HepG2 (cell line): ENCODE measurements around the gene USF1. TPM values are rescaled to one million over a fixed set of nuclear protein-coding genes. Genes with fewer than 3 reads are reported as not detected.

Source experiments
- ATAC-seq: fragments of 200-7000 bp; cut with Tn5 transposase; 3 replicates; pipeline ENCODE4 v1.9.1; 2020; ENCODE audit warnings: mild to moderate bottlenecking, moderate library complexity
- BruUV-seq: library from RNA; stranded (reverse); fragments of 400-500 nt; replicated peaks from 2 replicates; lab custom pipeline; 2021; lab: Mats Ljungman, UMichigan
- CTCF ChIA-PET: fragments of 300-600 bp; formaldehyde crosslinking; extraction: SDS; loops from one replicate; lab custom pipeline; 2021; ENCODE audit warnings: low total read pairs, inconsistent platforms, low intra/inter-chr PET ratio; lab: Yijun Ruan, JAX
- POLR2A ChIA-PET: fragments of 350-600 bp; sonication (Branson Sonifier 250); formaldehyde crosslinking; loops from one replicate; lab custom pipeline; 2020; ENCODE audit warnings: antibody characterized with exemption, inconsistent platforms; lab: Yijun Ruan, JAX
- DNase-seq: peaks from one replicate; pipeline ENCODE4 v3.0.0-alpha.2; 2015; ENCODE audit warnings: low spot score
- FAIRE-seq: peaks from 3 replicates; lab custom pipeline; 2011; peaks lifted over from hg19 to GRCh38; lab: Jason Lieb, UNC
- H2AFZ ChIP-seq: one replicate; pipeline ENCODE4 v1.6.1; 2011; ENCODE audit warnings: low read length, inconsistent platforms
- H3K27ac ChIP-seq: fragments of 300-600 bp; 3 replicates; pipeline ENCODE4 v1.8.0; 2011; ENCODE audit warnings: mixed run types, mild to moderate bottlenecking, mixed read lengths, low read length, inconsistent platforms; ENCODE audit not compliant: insufficient read depth; ENCODE audit errors: extremely low read length
- H3K27me3 ChIP-seq, 2 experiments: fragments of 200-600 bp in 1 of 2; 2 replicates in 1 of 2; 3 replicates in 1 of 2; pipeline versions ENCODE4 v1.6.0 to v1.8.0; 2011; ENCODE audit warnings: low read length in 2 of 2, mild to moderate bottlenecking in 2 of 2, moderate library complexity in 2 of 2, inconsistent platforms in 1 of 2; ENCODE audit not compliant: insufficient read depth in 2 of 2, control insufficient read depth in 1 of 2
- H3K36me3 ChIP-seq, 2 experiments: fragments of 200-600 bp in 1 of 2; replicated peaks in 1 of 2; 2 replicates in 1 of 2; 3 replicates in 1 of 2; pipeline versions ENCODE4 v1.5.1 to v1.8.0; 2011; ENCODE audit warnings: low read length in 2 of 2, inconsistent platforms in 1 of 2; ENCODE audit not compliant: insufficient read depth in 2 of 2, control insufficient read depth in 1 of 2
- H3K4me1 ChIP-seq: 2 replicates; pipeline ENCODE4 v1.5.1; 2012; ENCODE audit warnings: low read length, inconsistent platforms; ENCODE audit not compliant: insufficient read depth
- H3K4me2 ChIP-seq: 2 replicates; pipeline ENCODE4 v1.6.0; 2011; ENCODE audit warnings: low read depth, low read length, inconsistent platforms
- H3K4me3 ChIP-seq, 3 experiments: fragments of 200-600 bp in 1 of 3; sonication (generic), shearing (Covaris generic) in 1 of 3; replicated peaks in 1 of 3; 2 replicates each; pipeline ENCODE4 v1.5.1; 2011 to 2016; ENCODE audit warnings: low read length in 3 of 3, inconsistent platforms in 2 of 3, low read depth in 2 of 3, mild to moderate bottlenecking in 2 of 3, control low read depth in 1 of 3, mixed read lengths in 1 of 3; ENCODE audit not compliant: insufficient read depth in 1 of 3
- H3K79me2 ChIP-seq: one replicate; pipeline ENCODE4 v1.6.1; 2011; ENCODE audit warnings: low read length, inconsistent platforms; ENCODE audit not compliant: insufficient read depth
- H3K9ac ChIP-seq: 2 replicates; pipeline ENCODE4 v1.6.0; 2011; ENCODE audit warnings: mild to moderate bottlenecking, low read depth, low read length, inconsistent platforms; ENCODE audit not compliant: insufficient read depth
- H3K9me3 ChIP-seq: 2 replicates; pipeline ENCODE4 v1.5.1; 2012; ENCODE audit warnings: mild to moderate bottlenecking, low read length
- H4K20me1 ChIP-seq: 2 replicates; pipeline ENCODE4 v1.6.0; 2011; ENCODE audit warnings: inconsistent platforms, mild to moderate bottlenecking, low read length, moderate library complexity; ENCODE audit not compliant: insufficient read depth
- GPN1 ChIP-seq: sonication (generic); formaldehyde crosslinking; IDR thresholded peaks from 2 replicates; pipeline ENCODE4 v1.5.1; 2020; ENCODE audit warnings: missing genetic modification reagents, borderline replicate concordance
- GTF3A ChIP-seq: sonication (generic); formaldehyde crosslinking; conservative IDR thresholded peaks from 2 replicates; pipeline ENCODE4 v1.4.0; 2020; ENCODE audit warnings: mild to moderate bottlenecking, missing genetic modification reagents
- PCBP2 ChIP-seq: fragments of 200-400 bp; formaldehyde crosslinking; optimal IDR thresholded peaks from 2 replicates; pipeline ENCODE3; 2018; ENCODE audit warnings: low read length, low read depth; ENCODE audit not compliant: poor library complexity, severe bottlenecking
- ZBTB42 ChIP-seq: sonication (generic); formaldehyde crosslinking; IDR thresholded peaks from 2 replicates; pipeline ENCODE4 v1.5.0; 2020; ENCODE audit warnings: mild to moderate bottlenecking, missing genetic modification reagents
- ZMYM3 ChIP-seq: sonication (generic); formaldehyde crosslinking; IDR thresholded peaks from 2 replicates; pipeline ENCODE4 v1.5.1; 2020; ENCODE audit warnings: mild to moderate bottlenecking, missing genetic modification reagents
- ZNF180 ChIP-seq: sonication (generic); formaldehyde crosslinking; IDR thresholded peaks from 2 replicates; pipeline ENCODE4 v1.4.0; 2020; ENCODE audit warnings: low read depth, missing genetic modification reagents, borderline replicate concordance
- ZNF331 ChIP-seq: sonication (generic); formaldehyde crosslinking; IDR thresholded peaks from 2 replicates; pipeline ENCODE4 v1.4.0; 2020; ENCODE audit warnings: missing genetic modification reagents
- ZNF747 ChIP-seq: sonication (generic); formaldehyde crosslinking; IDR thresholded peaks from 2 replicates; pipeline ENCODE4 v1.8.1; 2023; ENCODE audit warnings: missing genetic modification reagents, mild to moderate bottlenecking, borderline replicate concordance
- WGBS: methylation state at CpG from one replicate; pipeline ENCODE4 v1.1.6; 2017; ENCODE audit warnings: low lambda C conversion rate; 5-methylcytosine and 5-hydroxymethylcytosine counted together
- in situ Hi-C: cut with HindIII; loops from 2 replicates; pipeline ENCODE4 v1.10.0; 2017; ENCODE audit warnings: low pct_unique_long_range_greater_than_20kb; ENCODE audit not compliant: extremely low pct_ligation_motif_present
- intact Hi-C: fragments of 100-400 bp; cut with micrococcal nuclease; formaldehyde crosslinking; loops from one replicate; pipeline ENCODE4 v1.10.0; 2022; ENCODE audit not compliant: unreplicated experiment
- polyA plus RNA-seq, 8 experiments: library from polyadenylated mRNA; depleted of rRNA in 3 of 8; stranded (reverse) in 7 of 8; unstranded in 1 of 8; fragments of >200 nt; fragmentation: Illumina TruSeq in 4 of 8; extraction: Trizol in 4 of 8; gene quantifications; 2 replicates each; pipeline versions ENCODE4 v1.2.1 to v1.2.3, GENCODE V29; 2011 to 2016; ENCODE audit warnings: low read depth in 4 of 8, missing spikeins in 1 of 8, mixed read lengths in 1 of 8; ENCODE audit not compliant: insufficient read depth in 1 of 8
- total RNA-seq, 5 experiments: library from RNA; depleted of rRNA; stranded (reverse); fragments of >200 nt; fragmentation: Illumina TruSeq; extraction: Trizol; gene quantifications; 2 replicates each; pipeline ENCODE4 v1.2.3, GENCODE V29; 2016; ENCODE audit warnings: low read depth in 1 of 5
- TF ChIP-seq, protein P1 (sequence below), 2 experiments: fragments of 450-650 bp in 1 of 2; sonication (generic) in 1 of 2; formaldehyde crosslinking in 1 of 2; IDR thresholded peaks; 2 replicates each; pipeline versions ENCODE4 v1.6.1 to v1.8.0; 2016 to 2022; ENCODE audit warnings: antibody characterized with exemption in 1 of 2, mild to moderate bottlenecking in 1 of 2, missing genetic modification reagents in 1 of 2
- TF ChIP-seq, protein P2 (sequence below): IDR thresholded peaks from 2 replicates; pipeline ENCODE4 v1.6.1; 2018; ENCODE audit warnings: missing genetic modification reagents, mild to moderate bottlenecking, missing compliant biosample characterization

USF1 gene
- total and polyA plus RNA-seq, 2 of the 13 experiments (the other 11 are each of a cell fraction or from before 2014, with no cell fraction given) = 26.9 to 39.4 TPM

DNA sequence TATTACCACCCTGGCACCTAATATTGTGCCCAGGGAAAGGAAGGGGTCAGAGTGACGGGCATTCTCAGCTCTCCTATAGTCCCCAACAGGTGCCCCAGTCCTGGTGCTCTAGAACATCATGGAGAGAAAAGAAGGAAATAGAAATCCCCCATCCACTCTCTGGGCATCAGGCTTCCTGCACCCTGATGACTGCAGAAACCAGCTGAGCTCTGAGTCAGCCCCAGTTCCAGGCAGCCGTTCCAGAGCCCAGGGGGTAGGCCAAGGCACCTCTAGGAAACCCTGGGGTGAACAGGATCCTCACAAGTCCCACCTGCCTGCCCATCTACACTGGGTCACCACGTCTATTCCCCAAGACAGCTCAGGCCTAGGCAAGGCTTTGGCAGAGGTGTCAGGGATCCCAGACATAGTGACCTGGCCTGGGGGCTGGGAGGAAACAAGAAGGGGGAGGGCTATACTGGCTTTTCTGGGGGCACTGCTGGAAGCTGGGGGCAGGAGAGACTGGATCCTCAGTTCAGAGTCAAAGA, 42.9 kb upstream of the USF1 start:
- no peak overlapping the region for H2AFZ ChIP-seq
- no peak overlapping the region for H3K9ac ChIP-seq
- intact Hi-C loops = no loop called here
- 18% methylated on average over 2 of the region's 3 CpGs for WGBS
- H3K9me3 ChIP-seq = no peaks in the 10 kb centered on the region
- FAIRE-seq = no peak
- POLR2A ChIA-PET = no interaction called here
- no TSS peak for BruUV-seq
- no peaks in the 10 kb centered on the region for H3K79me2 ChIP-seq
- in situ Hi-C loops = no loop called here
- peaks cover 41% of the 10 kb centered on the region for H3K4me1 ChIP-seq
- H3K4me3 ChIP-seq = no peak overlapping the region
- DNase-seq = no peak
- H3K27me3 ChIP-seq = peaks cover 3 to 38% of the 10 kb centered on the region in 2 experiments; a peak in 3 of 5 replicates
- no peak overlapping the region for H3K4me2 ChIP-seq
- no peak overlapping the region for H3K27ac ChIP-seq
- CTCF ChIA-PET = no interaction called here
- no peaks in the 10 kb centered on the region for H3K36me3 ChIP-seq
- no peaks in the 10 kb centered on the region for H4K20me1 ChIP-seq
- ATAC-seq = no peak
- no peak for TF ChIP-seq ZMYM3
- no peak for TF ChIP-seq GTF3A (CRISPR knock-in tag)
- no peak for TF ChIP-seq PCBP2
- TF ChIP-seq ZNF331 (CRISPR knock-in tag) = no peak
- no peak for TF ChIP-seq ZNF180 (CRISPR knock-in tag)
- TF ChIP-seq ZBTB42 (CRISPR knock-in tag) = no peak
- TF ChIP-seq ZNF747 (CRISPR knock-in tag) = no peak
- no peak for TF ChIP-seq GPN1 (CRISPR knock-in tag)
- TF ChIP-seq, protein P1, sequence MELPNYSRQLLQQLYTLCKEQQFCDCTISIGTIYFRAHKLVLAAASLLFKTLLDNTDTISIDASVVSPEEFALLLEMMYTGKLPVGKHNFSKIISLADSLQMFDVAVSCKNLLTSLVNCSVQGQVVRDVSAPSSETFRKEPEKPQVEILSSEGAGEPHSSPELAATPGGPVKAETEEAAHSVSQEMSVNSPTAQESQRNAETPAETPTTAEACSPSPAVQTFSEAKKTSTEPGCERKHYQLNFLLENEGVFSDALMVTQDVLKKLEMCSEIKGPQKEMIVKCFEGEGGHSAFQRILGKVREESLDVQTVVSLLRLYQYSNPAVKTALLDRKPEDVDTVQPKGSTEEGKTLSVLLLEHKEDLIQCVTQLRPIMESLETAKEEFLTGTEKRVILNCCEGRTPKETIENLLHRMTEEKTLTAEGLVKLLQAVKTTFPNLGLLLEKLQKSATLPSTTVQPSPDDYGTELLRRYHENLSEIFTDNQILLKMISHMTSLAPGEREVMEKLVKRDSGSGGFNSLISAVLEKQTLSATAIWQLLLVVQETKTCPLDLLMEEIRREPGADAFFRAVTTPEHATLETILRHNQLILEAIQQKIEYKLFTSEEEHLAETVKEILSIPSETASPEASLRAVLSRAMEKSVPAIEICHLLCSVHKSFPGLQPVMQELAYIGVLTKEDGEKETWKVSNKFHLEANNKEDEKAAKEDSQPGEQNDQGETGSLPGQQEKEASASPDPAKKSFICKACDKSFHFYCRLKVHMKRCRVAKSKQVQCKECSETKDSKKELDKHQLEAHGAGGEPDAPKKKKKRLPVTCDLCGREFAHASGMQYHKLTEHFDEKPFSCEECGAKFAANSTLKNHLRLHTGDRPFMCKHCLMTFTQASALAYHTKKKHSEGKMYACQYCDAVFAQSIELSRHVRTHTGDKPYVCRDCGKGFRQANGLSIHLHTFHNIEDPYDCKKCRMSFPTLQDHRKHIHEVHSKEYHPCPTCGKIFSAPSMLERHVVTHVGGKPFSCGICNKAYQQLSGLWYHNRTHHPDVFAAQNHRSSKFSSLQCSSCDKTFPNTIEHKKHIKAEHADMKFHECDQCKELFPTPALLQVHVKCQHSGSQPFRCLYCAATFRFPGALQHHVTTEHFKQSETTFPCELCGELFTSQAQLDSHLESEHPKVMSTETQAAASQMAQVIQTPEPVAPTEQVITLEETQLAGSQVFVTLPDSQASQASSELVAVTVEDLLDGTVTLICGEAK (IDR thresholded peaks at IDR 0.05) = no peak
- TF ChIP-seq, protein P1 (CRISPR knock-in tag; IDR thresholded peaks at IDR 0.05) = no peak
- TF ChIP-seq, protein P2, sequence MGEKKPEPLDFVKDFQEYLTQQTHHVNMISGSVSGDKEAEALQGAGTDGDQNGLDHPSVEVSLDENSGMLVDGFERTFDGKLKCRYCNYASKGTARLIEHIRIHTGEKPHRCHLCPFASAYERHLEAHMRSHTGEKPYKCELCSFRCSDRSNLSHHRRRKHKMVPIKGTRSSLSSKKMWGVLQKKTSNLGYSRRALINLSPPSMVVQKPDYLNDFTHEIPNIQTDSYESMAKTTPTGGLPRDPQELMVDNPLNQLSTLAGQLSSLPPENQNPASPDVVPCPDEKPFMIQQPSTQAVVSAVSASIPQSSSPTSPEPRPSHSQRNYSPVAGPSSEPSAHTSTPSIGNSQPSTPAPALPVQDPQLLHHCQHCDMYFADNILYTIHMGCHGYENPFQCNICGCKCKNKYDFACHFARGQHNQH = no peak
